Endothelial cell of umbilical vein (primary cell): ENCODE results near the gene CLIC4.

Source experiments
- FOS ChIP-seq: IDR thresholded peaks from 2 replicates; pipeline ENCODE4 v1.6.1; 2011; ENCODE audit warnings: mild to moderate bottlenecking, low read length, moderate library complexity, borderline replicate concordance; ENCODE audit not compliant: insufficient read depth
- POLR2A ChIP-seq: IDR thresholded peaks from 2 replicates; pipeline ENCODE4 v1.6.1; 2012; ENCODE audit warnings: low read depth, mild to moderate bottlenecking, control low read depth, low read length
- TF ChIP-seq, protein P1 (sequence below), 2 donors: IDR thresholded peaks; 1 replicate in 1 of 2; 2 replicates in 1 of 2; pipeline ENCODE4 v1.5.1; 2011; ENCODE audit warnings: low read length in 2 of 2, mild to moderate bottlenecking in 2 of 2, moderate library complexity in 2 of 2, control low read depth in 1 of 2, inconsistent platforms in 1 of 2, low read depth in 1 of 2; ENCODE audit not compliant: insufficient read depth in 1 of 2; ENCODE audit errors: extremely low read depth in 1 of 2

DNA sequence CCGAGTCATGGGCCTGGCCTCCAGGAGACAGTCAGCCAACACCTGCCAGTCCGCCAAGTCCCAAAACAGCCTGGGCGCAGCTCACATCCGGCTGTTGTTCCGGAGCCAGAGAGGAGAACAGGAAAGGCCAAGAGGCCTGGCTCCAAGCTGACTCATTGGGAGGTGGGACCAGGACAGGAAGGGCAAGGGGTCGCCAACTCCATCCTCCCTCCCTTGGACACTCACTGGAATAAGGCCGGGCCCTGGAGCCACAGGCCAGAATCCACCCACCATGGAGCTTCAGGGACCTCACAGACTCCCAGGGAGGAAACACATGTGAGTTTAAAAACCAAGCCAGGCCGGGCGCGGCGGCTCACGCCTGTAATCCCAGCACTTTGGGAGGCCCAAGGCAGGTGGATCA, 25.1 kb upstream of the CLIC4 start:
- TF ChIP-seq, protein P1, sequence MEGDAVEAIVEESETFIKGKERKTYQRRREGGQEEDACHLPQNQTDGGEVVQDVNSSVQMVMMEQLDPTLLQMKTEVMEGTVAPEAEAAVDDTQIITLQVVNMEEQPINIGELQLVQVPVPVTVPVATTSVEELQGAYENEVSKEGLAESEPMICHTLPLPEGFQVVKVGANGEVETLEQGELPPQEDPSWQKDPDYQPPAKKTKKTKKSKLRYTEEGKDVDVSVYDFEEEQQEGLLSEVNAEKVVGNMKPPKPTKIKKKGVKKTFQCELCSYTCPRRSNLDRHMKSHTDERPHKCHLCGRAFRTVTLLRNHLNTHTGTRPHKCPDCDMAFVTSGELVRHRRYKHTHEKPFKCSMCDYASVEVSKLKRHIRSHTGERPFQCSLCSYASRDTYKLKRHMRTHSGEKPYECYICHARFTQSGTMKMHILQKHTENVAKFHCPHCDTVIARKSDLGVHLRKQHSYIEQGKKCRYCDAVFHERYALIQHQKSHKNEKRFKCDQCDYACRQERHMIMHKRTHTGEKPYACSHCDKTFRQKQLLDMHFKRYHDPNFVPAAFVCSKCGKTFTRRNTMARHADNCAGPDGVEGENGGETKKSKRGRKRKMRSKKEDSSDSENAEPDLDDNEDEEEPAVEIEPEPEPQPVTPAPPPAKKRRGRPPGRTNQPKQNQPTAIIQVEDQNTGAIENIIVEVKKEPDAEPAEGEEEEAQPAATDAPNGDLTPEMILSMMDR (IDR thresholded peaks at IDR 0.05; ENCODE audit: extremely low read depth in 1 of 2, insufficient read depth in 1 of 2, low read depth in 1 of 2, low read length in 2 of 2) = no peak
- TF ChIP-seq FOS = peak; percentile 98
- TF ChIP-seq POLR2A = peak; percentile 65
